ENCODE data around the gene ESRRG.

DNA sequence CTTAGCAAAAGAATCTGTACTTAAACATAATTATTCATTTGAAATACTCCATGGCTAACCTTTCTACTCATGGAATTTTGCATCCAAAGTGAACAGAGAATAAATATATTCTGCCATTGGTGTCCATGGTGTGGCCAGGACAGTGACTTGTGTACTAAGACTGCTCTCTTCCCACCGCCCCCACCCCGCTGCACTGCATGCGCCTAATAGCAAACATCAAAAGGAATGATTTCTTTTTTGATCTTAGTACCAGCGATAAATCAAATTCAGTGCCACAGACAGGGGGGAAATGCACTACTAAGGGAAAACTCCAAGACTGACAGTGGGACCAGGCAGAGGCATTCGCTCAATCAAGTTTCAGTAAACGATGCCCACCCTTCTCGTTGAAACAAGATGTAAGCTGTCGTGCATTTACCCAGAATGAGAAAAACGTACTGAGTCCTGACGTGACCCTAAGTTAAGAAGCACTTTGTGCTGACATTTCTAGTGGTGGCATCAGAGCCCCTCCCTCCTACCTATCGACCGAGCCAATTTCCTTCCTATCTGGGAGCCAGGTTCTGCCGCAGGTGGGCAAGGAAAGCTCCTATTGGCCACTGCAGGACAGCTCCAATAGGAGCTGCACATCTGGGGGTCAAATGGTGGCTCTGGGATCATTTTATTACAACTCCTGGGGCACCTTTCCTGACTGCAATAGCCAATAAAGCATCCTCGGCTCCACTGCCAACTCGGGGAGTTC is 12.5 kb downstream of the ESRRG start:
- TF ChIP-seq, protein P1, sequence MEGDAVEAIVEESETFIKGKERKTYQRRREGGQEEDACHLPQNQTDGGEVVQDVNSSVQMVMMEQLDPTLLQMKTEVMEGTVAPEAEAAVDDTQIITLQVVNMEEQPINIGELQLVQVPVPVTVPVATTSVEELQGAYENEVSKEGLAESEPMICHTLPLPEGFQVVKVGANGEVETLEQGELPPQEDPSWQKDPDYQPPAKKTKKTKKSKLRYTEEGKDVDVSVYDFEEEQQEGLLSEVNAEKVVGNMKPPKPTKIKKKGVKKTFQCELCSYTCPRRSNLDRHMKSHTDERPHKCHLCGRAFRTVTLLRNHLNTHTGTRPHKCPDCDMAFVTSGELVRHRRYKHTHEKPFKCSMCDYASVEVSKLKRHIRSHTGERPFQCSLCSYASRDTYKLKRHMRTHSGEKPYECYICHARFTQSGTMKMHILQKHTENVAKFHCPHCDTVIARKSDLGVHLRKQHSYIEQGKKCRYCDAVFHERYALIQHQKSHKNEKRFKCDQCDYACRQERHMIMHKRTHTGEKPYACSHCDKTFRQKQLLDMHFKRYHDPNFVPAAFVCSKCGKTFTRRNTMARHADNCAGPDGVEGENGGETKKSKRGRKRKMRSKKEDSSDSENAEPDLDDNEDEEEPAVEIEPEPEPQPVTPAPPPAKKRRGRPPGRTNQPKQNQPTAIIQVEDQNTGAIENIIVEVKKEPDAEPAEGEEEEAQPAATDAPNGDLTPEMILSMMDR (IDR thresholded peaks at IDR 0.05): no peak
- no peak for TF ChIP-seq POLR2AphosphoS5 (IDR thresholded peaks at IDR 0.05)
- no peak for TF ChIP-seq EP300 (IDR thresholded peaks at IDR 0.05)
